IMR-90 (cell line): Measurements from ENCODE around the gene ARR3.

Experiments
- CTCF ChIP-seq: conservative IDR thresholded peaks from 2 replicates; pipeline ENCODE4 v1.5.1; 2012; ENCODE audit warnings: mild to moderate bottlenecking, low read depth, low read length, improper control_type of control experiment
- ELK1 ChIP-seq: fragments of 150-350 bp; IDR thresholded peaks from 2 replicates; pipeline ENCODE4 v1.6.1; 2016; ENCODE audit warnings: low read depth, mild to moderate bottlenecking, low read length, moderate library complexity, borderline replicate concordance
- MXI1 ChIP-seq: IDR thresholded peaks from 2 replicates; pipeline ENCODE4 v1.6.1; 2012; ENCODE audit warnings: low read depth, mild to moderate bottlenecking, low read length, moderate library complexity, borderline replicate concordance
- POLR2A ChIP-seq: IDR thresholded peaks from 2 replicates; pipeline ENCODE4 v1.6.1; 2012; ENCODE audit warnings: mild to moderate bottlenecking, low read depth, low read length
- SMC3 ChIP-seq: fragments of 150-350 bp; IDR thresholded peaks from 2 replicates; pipeline ENCODE4 v1.6.1; 2016; ENCODE audit warnings: low read depth, mild to moderate bottlenecking, antibody characterized with exemption, low read length, moderate library complexity

GRCh38 chrX:70293621-70294020, 25.5 kb downstream of the ARR3 start:
- TF ChIP-seq MXI1 (no peak), CTCF (no peak), SMC3 (no peak), ELK1 (no peak), POLR2A (no peak)
